Osteocyte (in vitro differentiated cells): Measurements from ENCODE around the gene LMCD1. TPM values are rescaled to one million over a fixed set of nuclear protein-coding genes. Genes with fewer than 3 reads are reported as not detected.

Experiments used
- DNase-seq: peaks from one replicate; pipeline ENCODE4 v3.0.0; 2021; ENCODE audit warnings: mixed read lengths; ENCODE audit not compliant: unreplicated experiment; ENCODE audit errors: extremely low spot score
- H3K27ac Mint-ChIP-seq: one replicate; pipeline ENCODE4 v1.8.0; 2021; ENCODE audit warnings: mild to moderate bottlenecking, mixed read lengths; ENCODE audit not compliant: unreplicated experiment
- H3K27me3 Mint-ChIP-seq: one replicate; pipeline ENCODE4 v1.8.0; 2021; ENCODE audit warnings: mixed read lengths; ENCODE audit not compliant: unreplicated experiment
- H3K36me3 Mint-ChIP-seq: one replicate; pipeline ENCODE4 v1.8.0; 2021; ENCODE audit warnings: mixed read lengths; ENCODE audit not compliant: unreplicated experiment
- H3K4me1 Mint-ChIP-seq: one replicate; pipeline ENCODE4 v1.8.0; 2021; ENCODE audit warnings: mixed read lengths; ENCODE audit not compliant: unreplicated experiment
- H3K4me3 Mint-ChIP-seq: one replicate; pipeline ENCODE4 v1.8.0; 2021; ENCODE audit warnings: mild to moderate bottlenecking, moderate library complexity, mixed read lengths; ENCODE audit not compliant: unreplicated experiment
- H3K9me3 Mint-ChIP-seq: one replicate; pipeline ENCODE4 v1.8.0; 2021; ENCODE audit warnings: mixed read lengths; ENCODE audit not compliant: unreplicated experiment
- total RNA-seq: library from RNA; stranded (reverse); gene quantifications from 2 replicates; pipeline ENCODE4 v1.2.1, GENCODE V29; 2021
- TF ChIP-seq, protein P1 (sequence below): fragments of 200-600 bp; sonication (generic); IDR thresholded peaks from 2 replicates; pipeline ENCODE4 v1.5.0; 2021; ENCODE audit warnings: antibody characterized with exemption, mild to moderate bottlenecking, moderate library complexity

The LMCD1 gene
- total RNA-seq, 1 donor from 2014 or later: 136 TPM

DNA sequence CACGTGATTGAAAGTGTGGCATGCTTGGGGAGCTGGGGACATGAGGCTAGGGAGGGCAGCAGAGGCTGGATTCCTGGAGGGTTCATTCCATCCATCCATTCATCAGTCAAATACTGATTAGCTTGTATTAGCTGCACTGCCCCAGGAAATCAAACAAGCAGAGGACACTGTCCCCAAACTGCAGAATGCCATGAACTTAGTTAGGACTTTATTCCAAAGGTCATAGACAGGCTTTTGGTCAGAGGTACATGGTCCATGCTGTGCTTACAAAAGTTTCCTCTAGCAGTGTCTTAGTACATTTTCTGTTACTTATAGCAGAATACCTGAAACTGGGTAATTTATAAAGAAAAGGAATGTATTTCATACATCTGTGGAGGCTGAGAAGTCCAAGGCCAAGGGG is 47.7 kb downstream of the LMCD1 start:
- Mint-ChIP-seq H3K27ac (no peak overlapping the region), H3K4me3 (no peak overlapping the region), H3K9me3 (no peaks in the 10 kb centered on the region), H3K36me3 (peaks cover 65% of the 10 kb centered on the region), H3K4me1 (peaks cover 13% of the 10 kb centered on the region), H3K27me3 (no peaks in the 10 kb centered on the region)
- TF ChIP-seq, protein P1, sequence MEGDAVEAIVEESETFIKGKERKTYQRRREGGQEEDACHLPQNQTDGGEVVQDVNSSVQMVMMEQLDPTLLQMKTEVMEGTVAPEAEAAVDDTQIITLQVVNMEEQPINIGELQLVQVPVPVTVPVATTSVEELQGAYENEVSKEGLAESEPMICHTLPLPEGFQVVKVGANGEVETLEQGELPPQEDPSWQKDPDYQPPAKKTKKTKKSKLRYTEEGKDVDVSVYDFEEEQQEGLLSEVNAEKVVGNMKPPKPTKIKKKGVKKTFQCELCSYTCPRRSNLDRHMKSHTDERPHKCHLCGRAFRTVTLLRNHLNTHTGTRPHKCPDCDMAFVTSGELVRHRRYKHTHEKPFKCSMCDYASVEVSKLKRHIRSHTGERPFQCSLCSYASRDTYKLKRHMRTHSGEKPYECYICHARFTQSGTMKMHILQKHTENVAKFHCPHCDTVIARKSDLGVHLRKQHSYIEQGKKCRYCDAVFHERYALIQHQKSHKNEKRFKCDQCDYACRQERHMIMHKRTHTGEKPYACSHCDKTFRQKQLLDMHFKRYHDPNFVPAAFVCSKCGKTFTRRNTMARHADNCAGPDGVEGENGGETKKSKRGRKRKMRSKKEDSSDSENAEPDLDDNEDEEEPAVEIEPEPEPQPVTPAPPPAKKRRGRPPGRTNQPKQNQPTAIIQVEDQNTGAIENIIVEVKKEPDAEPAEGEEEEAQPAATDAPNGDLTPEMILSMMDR: no peak
- DNase-seq: no peak

- no peaks in the 10 kb centered on the region for H3K9me3 Mint-ChIP-seq
- H3K27me3 Mint-ChIP-seq: no peaks in the 10 kb centered on the region
- TF ChIP-seq, protein P1: no peak
- peaks cover 25% of the 10 kb centered on the region for H3K4me1 Mint-ChIP-seq
- no peak overlapping the region for H3K4me3 Mint-ChIP-seq
- peak overlapping the region; percentile 16 for H3K27ac Mint-ChIP-seq
- peaks cover 56% of the 10 kb centered on the region for H3K36me3 Mint-ChIP-seq
- no peak for DNase-seq
Observed at GRCh38 chr3:8550611-8551010, 49.0 kb downstream of the LMCD1 start.

DNA sequence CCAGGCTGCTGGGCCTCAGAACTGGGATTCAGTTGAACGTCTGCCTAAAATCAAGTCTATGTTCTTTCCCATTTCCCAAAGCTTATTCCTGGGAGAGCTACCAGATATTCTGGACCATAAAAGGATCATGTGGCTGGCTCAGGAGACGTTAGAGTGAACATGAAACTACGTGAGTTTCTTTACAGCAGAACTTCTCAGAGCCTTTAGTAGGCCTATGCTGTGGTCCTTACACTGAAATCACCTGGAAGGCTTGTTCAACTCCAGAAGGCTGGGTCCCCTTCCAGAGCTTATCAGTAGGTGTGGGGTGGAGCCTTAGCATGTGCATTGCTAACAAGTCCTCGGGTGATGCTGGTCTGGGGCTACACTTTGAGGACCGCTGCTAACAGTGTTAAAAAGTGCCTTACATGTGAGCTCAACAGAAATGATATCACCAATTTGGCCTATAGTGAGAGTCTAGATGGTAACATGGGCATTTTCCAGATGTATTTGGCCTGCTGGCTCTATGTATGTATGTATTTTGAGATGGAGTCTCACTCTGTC is 50.7 kb downstream of the LMCD1 start:
- TF ChIP-seq, protein P1: no peak
- no peak for DNase-seq
- Mint-ChIP-seq H3K9me3 (no peaks in the 10 kb centered on the region), H3K4me3 (no peak overlapping the region), H3K27me3 (no peaks in the 10 kb centered on the region), H3K36me3 (peaks cover 56% of the 10 kb centered on the region), H3K4me1 (peaks cover 39% of the 10 kb centered on the region), H3K27ac (no peak overlapping the region)

- peaks cover 58% of the 10 kb centered on the region for H3K36me3 Mint-ChIP-seq
- TF ChIP-seq, protein P1: no peak
- H3K27me3 Mint-ChIP-seq: no peaks in the 10 kb centered on the region
- no peaks in the 10 kb centered on the region for H3K9me3 Mint-ChIP-seq
- no peak for DNase-seq
- peaks cover 39% of the 10 kb centered on the region for H3K4me1 Mint-ChIP-seq
- H3K27ac Mint-ChIP-seq: peak overlapping the region; percentile 94
- H3K4me3 Mint-ChIP-seq: no peak overlapping the region
Observed at GRCh38 chr3:8553405-8553804, 51.8 kb downstream of the LMCD1 start.

DNA sequence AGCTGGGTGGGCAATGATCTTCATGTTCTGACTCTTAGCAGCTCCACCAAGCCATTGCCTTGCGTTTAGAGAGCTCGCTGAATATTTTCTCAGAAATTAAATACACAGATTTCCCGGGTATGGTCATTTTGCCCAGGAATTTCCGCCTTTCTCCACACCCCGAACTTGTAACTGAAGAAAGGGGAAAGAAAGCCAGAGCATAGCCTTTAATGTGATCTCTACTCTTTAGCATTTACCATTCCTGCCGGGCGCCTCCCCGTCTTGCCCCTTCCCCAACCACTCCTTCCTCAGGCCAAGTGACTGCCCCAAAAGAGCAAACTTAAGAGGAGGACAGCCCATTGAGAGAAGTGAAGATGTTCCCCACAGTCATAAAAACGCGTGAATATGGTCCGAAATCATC is 53.1 kb downstream of the LMCD1 start:
- H3K36me3 Mint-ChIP-seq: peaks cover 53% of the 10 kb centered on the region
- H3K9me3 Mint-ChIP-seq: no peaks in the 10 kb centered on the region
- no peaks in the 10 kb centered on the region for H3K27me3 Mint-ChIP-seq
- peaks cover 42% of the 10 kb centered on the region for H3K4me1 Mint-ChIP-seq
- peak overlapping the region; percentile 94 for H3K27ac Mint-ChIP-seq
- DNase-seq: no peak
- TF ChIP-seq, protein P1: no peak
- H3K4me3 Mint-ChIP-seq: peak overlapping the region; percentile 41
